Dermis lymphatic vessel endothelial cell (primary cell): Measurements from ENCODE around the gene ZNF428. TPM values are rescaled to one million over a fixed set of nuclear protein-coding genes. Genes with fewer than 3 reads are reported as not detected.

Experiments used
- total RNA-seq: library from RNA; depleted of rRNA; stranded (reverse); fragments of >200 nt; gene quantifications from 2 replicates; pipeline ENCODE4 v1.2.1, GENCODE V29; 2014

ZNF428 gene, protein sequence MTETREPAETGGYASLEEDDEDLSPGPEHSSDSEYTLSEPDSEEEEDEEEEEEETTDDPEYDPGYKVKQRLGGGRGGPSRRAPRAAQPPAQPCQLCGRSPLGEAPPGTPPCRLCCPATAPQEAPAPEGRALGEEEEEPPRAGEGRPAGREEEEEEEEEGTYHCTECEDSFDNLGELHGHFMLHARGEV
- 63.6 and 69.0 TPM in 2 replicates for total RNA-seq

GRCh38 chr19:43619262-43620060 is at the start of gene ZNF428:
TSS of gene ZNF428 (minus strand) at chr19:43619629. CDS start at chr19:43614304, 5,325 bp downstream.

GRCh38 chr19:43639519-43640423 is 20.3 kb upstream of the ZNF428 start, which contains the start of gene CADM4:
TSS of gene CADM4 (minus strand) at chr19:43639850. CDS start at chr19:43639790, 60 bp downstream.

GRCh38 chr19:43611788-43612187 is 7.6 kb downstream of the ZNF428 start, which contains the start of gene SRRM5:
TSS of gene SRRM5 (plus strand) at chr19:43612088. CDS start at chr19:43612122, 34 bp downstream.

GRCh38 chr19:43595999-43596841 is 23.2 kb downstream of the ZNF428 start, which contains the start of the genes IRGQ and ZNF576:
TSS of gene IRGQ (minus strand) at chr19:43596134. CDS start at chr19:43595338, 796 bp downstream.
TSS of gene ZNF576 (plus strand) at chr19:43596595. CDS start at chr19:43597109, 514 bp downstream.

GRCh38 chr19:43575156-43575950 is 44.1 kb downstream of the ZNF428 start, which contains the start of the genes PINLYP and XRCC1:
TSS of gene PINLYP (plus strand) at chr19:43575801. CDS start at chr19:43577192, 1,391 bp downstream.
TSS of gene XRCC1 (minus strand) at chr19:43575527. CDS start at chr19:43575458, 69 bp downstream.

Other genes with a start within 250 kb of the ZNF428 start
- gene TEX101, start 204.7 kb downstream of the ZNF428 start, total RNA-seq = not detected in 2 replicates
- gene LYPD3, start 154.0 kb downstream of the ZNF428 start, total RNA-seq = 0.17 and 1.1 TPM in 2 replicates
- gene PHLDB3, start 114.9 kb downstream of the ZNF428 start, total RNA-seq = 48.6 and 55.4 TPM in 2 replicates
- 86.1 and 119 TPM in 2 replicates for gene ETHE1, start 92.4 kb downstream of the ZNF428 start, total RNA-seq
- gene ZNF575, start 86.4 kb downstream of the ZNF428 start, total RNA-seq = 0.09 and 0.11 TPM in 2 replicates
- gene XRCC1, start 44.1 kb downstream of the ZNF428 start, total RNA-seq = 13.2 and 14.4 TPM in 2 replicates
- 2.2 and 5.9 TPM in 2 replicates for gene PINLYP, start 43.8 kb downstream of the ZNF428 start, total RNA-seq
- gene IRGQ, start 23.5 kb downstream of the ZNF428 start, total RNA-seq = 24.1 and 26.8 TPM in 2 replicates
- 7.2 and 7.3 TPM in 2 replicates for gene ZNF576, start 23.0 kb downstream of the ZNF428 start, total RNA-seq
- under 0.01 TPM in 1 of 2 replicates, not detected in the other for gene SRRM5, start 7.5 kb downstream of the ZNF428 start, total RNA-seq
- gene CADM4, start 20.2 kb upstream of the ZNF428 start, total RNA-seq = 9.4 and 11.1 TPM in 2 replicates
- gene PLAUR, start 50.5 kb upstream of the ZNF428 start, total RNA-seq = 4.0 and 5.4 TPM in 2 replicates
- gene IRGC, start 96.4 kb upstream of the ZNF428 start, total RNA-seq = not detected in 2 replicates
- 3.8 and 5.4 TPM in 2 replicates for gene SMG9, start 135.3 kb upstream of the ZNF428 start, total RNA-seq
- gene KCNN4, start 161.3 kb upstream of the ZNF428 start, total RNA-seq = 0.11 TPM in 1 of 2 replicates, not detected in the other
- 0.22 and 0.43 TPM in 2 replicates for gene LYPD5, start 182.8 kb upstream of the ZNF428 start, total RNA-seq
- 7.2 and 12.0 TPM in 2 replicates for gene ZNF283, start 207.7 kb upstream of the ZNF428 start, total RNA-seq